C4-2B (cell line): ENCODE results near the gene HSD3B1.

Experiments
- ZFX ChIP-seq: fragments of 450-650 bp; IDR thresholded peaks from 2 replicates; pipeline ENCODE4 v1.6.1; 2017
- TF ChIP-seq, protein P1 (sequence below): fragments of 450-650 bp; conservative IDR thresholded peaks from 2 replicates; pipeline ENCODE4 v1.5.1; 2017; ENCODE audit warnings: mild to moderate bottlenecking

DNA sequence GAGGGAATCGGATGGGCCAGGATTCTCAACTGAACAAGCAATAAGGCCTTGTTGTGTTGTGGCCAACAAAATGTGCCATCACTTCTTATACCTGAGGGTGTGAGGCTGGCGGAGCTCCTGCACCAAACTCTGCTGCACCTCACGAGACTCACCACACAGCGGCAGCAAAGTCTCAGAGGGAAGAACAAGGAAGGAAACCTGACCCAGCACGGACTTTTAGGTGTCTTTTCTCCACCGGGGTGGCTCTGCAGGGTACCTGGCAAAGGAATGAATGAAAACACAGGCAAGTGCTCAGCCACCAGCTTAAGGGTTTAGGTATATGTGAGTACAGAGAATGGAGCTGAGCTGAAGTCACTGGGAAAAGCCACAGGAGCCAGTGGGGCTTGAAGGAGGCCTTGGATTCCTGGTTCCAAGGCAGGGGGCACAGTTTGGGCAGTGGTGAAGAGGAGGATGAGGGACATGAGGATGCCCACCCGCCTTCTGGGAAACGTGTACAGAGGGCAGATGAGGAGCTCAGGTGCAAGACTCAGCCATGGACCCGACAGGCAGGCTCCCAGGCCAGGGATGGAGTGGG is 31.1 kb upstream of the HSD3B1 start:
- TF ChIP-seq, protein P1, sequence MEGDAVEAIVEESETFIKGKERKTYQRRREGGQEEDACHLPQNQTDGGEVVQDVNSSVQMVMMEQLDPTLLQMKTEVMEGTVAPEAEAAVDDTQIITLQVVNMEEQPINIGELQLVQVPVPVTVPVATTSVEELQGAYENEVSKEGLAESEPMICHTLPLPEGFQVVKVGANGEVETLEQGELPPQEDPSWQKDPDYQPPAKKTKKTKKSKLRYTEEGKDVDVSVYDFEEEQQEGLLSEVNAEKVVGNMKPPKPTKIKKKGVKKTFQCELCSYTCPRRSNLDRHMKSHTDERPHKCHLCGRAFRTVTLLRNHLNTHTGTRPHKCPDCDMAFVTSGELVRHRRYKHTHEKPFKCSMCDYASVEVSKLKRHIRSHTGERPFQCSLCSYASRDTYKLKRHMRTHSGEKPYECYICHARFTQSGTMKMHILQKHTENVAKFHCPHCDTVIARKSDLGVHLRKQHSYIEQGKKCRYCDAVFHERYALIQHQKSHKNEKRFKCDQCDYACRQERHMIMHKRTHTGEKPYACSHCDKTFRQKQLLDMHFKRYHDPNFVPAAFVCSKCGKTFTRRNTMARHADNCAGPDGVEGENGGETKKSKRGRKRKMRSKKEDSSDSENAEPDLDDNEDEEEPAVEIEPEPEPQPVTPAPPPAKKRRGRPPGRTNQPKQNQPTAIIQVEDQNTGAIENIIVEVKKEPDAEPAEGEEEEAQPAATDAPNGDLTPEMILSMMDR = peak; percentile 98
- TF ChIP-seq ZFX = no peak
